GM12874 (cell line): Measurements from ENCODE around the gene PRDM16.

ENCODE experiments used
- TF ChIP-seq, protein P1 (sequence below): IDR thresholded peaks from 2 replicates; pipeline ENCODE4 v1.5.1; 2011; ENCODE audit warnings: low read depth, mild to moderate bottlenecking, control low read depth, low read length, moderate library complexity; ENCODE audit not compliant: insufficient read depth

PRDM16 gene

DNA sequence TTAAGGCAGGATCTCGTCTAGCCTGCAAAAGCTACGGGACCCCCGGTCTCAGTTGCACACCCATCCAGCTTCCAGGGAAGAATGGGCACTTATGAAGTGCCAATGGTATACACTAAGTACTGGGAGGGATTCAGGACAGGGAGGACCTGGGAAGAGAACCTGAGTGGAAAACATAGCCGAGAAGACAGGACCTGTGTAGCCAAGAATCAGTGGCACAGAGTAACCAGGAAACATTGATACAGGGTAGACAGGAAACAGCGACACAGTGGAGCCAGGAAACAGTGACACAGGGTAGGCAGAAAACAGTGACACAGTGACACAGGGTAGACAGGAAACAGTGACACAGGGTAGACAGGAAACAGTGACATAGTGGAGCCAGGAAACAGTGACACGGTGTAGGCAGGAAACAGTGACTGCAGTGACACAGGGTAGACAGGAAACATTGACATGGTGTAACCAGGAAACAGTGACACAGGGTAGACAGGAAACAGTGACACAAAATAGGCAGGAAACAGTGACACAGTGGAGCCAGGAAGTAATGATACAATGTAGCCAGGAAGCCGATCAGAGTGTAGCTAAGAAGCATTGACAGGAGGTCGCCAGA is 247.4 kb downstream of the PRDM16 start:
- TF ChIP-seq, protein P1, sequence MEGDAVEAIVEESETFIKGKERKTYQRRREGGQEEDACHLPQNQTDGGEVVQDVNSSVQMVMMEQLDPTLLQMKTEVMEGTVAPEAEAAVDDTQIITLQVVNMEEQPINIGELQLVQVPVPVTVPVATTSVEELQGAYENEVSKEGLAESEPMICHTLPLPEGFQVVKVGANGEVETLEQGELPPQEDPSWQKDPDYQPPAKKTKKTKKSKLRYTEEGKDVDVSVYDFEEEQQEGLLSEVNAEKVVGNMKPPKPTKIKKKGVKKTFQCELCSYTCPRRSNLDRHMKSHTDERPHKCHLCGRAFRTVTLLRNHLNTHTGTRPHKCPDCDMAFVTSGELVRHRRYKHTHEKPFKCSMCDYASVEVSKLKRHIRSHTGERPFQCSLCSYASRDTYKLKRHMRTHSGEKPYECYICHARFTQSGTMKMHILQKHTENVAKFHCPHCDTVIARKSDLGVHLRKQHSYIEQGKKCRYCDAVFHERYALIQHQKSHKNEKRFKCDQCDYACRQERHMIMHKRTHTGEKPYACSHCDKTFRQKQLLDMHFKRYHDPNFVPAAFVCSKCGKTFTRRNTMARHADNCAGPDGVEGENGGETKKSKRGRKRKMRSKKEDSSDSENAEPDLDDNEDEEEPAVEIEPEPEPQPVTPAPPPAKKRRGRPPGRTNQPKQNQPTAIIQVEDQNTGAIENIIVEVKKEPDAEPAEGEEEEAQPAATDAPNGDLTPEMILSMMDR = no peak

DNA sequence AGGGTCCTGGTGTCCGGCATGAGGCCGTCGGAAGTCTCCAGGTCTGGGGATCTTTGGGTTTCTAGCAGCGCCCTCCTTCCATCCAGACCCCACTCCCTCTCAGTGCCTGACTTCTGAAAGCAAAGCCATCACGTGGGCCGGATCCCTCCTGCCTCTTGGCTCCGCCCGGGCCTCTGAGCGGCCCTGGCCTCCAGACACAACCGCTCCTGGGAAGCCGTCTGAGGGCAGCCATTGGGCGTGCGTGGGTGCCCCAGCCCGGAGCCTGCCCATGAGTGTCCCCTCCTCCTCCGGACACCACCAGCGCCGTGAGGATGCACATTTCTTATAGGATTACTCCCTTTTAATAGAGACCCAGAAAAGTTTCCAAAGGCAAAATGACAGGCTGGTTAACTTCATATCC is 248.5 kb downstream of the PRDM16 start:
- TF ChIP-seq, protein P1 = no peak

DNA sequence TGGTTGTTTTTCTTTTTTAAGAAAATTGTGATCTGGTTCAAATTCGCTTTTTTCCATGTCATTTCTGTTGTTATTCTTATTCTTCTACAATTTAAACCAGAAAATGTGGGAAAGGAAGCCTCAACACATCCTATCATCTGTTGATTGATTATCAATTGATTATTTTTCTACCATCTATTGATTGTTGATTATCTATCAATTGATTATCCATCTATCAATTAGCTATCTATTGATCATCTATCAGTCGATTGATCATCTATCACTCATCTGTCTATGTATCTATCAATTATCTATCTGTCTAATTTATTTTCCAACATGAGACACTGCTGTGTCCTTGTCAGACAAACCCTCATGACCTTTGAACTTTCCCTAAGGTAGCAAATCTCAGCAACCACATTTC is 249.3 kb downstream of the PRDM16 start:
- TF ChIP-seq, protein P1 = no peak

DNA sequence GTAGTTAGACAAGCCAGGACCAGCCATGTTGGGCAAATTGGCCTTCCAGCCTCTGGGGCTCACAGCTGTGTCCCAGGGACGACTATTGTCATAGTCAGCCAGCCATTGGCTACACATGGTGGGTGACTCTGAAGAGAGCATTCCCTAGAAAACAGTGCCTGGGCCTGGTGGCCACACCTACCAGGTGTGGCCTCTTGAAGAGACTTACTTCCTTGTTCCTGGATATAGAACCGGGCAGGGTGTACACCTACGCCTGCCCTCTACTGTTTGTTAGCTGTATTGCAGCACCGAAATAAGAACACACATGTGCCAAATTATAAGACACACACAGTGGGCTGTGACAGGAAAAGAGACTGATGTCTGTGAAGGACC is 250.9 kb downstream of the PRDM16 start:
- TF ChIP-seq, protein P1 = peak; percentile 30; the same call in 1 of the 2 replicates

DNA sequence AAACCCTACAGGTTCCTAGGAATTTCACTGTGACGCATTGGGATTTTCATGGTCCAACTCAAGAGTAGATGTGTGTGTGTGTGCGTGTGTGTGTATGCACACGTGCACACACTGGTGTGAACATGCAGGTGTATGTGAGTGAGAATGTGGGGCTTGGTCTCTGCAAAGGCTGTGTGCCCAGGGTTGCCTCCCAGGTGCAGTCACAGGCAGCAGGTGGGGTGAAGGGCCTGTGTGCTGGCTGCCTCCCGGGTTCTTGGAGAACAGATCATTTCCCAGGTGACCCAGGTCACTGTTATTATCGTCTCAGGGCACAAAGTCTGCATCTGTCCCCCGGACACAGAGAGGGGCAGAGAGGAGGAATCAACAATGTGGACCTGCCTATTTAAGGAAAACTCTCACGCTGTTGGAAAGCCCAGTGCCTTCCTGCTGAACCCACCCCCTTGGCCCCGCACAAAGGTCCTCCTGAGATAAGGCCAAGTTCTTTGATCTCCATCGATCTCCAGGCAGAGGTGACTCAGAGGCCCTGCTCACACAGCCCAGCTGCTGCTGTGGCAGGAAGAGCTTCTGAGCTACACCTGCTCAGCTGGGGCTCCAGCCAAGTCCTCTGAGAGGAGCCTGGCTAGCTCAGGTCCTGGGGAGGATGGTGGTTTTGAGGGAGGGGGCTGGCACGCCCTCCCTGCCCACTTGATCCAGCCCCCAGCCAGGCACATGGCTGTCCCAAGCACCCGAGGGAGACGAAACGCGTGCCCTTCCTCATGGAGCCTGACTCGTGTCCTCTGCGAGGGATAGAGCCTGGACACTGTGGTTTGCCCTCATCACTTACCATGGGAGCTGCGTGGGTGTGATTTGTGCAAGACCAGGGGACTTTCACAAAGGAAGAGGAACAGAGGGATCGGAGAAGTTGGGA is 251.5 kb downstream of the PRDM16 start:
- TF ChIP-seq, protein P1 = no peak

DNA sequence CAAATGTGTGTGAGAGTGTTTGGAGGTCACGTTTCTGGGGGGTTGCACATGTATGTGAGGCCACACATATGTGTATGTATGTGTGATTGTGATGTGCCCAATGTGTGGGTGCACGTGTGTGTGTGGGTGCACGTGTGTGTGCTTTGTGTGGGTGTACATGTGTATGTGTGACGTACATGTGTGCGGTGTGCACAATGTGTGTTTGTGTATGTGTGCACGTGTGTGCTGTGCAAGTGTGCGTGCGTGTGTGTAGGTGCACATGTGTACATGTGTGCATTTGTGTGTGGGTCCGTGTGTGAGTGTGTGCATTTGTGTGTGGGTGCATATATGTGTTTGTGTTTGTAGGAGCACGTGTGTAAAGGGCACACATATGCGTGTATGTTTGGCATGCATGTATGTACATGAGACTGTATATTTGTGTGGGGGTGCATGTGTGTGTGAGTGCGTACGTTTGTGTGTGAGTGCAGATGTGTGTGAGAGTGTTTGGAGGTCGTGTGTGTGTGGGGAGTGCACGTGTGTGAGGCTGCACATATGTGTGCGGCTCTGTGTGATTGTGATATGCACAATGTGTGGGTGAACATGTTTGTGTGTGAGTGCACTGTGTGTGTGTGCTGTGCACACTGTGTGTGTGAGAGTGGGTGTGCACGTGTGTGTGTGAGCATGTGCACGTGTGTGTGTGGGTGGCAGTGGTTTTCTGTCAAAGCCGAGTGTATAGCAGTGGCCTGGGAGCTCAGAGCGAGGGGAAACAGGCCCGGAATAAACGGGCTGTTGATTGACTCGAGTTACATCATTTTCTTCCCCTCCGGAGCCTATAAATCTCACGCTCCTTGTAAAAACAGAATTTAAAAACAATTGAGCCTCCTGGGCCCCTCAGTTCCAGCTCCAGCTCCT is 252.8 kb downstream of the PRDM16 start:
- TF ChIP-seq, protein P1 = no peak
